H9 (cell line): ENCODE results near the gene ETV6. TPM values are rescaled to one million over a fixed set of nuclear protein-coding genes. Genes with fewer than 3 reads are reported as not detected.

ENCODE experiments used
- DNase-seq: peaks from one replicate; pipeline ENCODE4 v3.0.0-alpha.2; 2017
- H2AFZ ChIP-seq: one replicate; pipeline ENCODE4 v1.6.1; 2013; ENCODE audit warnings: mild to moderate bottlenecking, low read length, control low read depth, moderate library complexity
- H2AK5ac ChIP-seq: 2 replicates; pipeline ENCODE4 v1.6.1; 2013; ENCODE audit warnings: low read length, control low read depth, mixed read lengths; ENCODE audit not compliant: insufficient read length
- H2BK120ac ChIP-seq: one replicate; pipeline ENCODE4 v1.6.1; 2013; ENCODE audit warnings: low read depth, mild to moderate bottlenecking, low read length, control low read depth, inconsistent platforms; ENCODE audit not compliant: poor library complexity, severe bottlenecking
- H2BK12ac ChIP-seq: 2 replicates; pipeline ENCODE4 v1.6.1; 2013; ENCODE audit warnings: low read length, control low read depth, mixed read lengths, low read depth; ENCODE audit not compliant: insufficient read length
- H2BK15ac ChIP-seq: 2 replicates; pipeline ENCODE4 v1.6.1; 2013; ENCODE audit warnings: low read depth, low read length, control low read depth
- H2BK20ac ChIP-seq: one replicate; pipeline ENCODE4 v1.6.1; 2013; ENCODE audit warnings: low read depth, mild to moderate bottlenecking, low read length, control low read depth, inconsistent platforms; ENCODE audit not compliant: poor library complexity, severe bottlenecking
- H2BK5ac ChIP-seq: 2 replicates; pipeline ENCODE4 v1.6.1; 2013; ENCODE audit warnings: low read length, control low read depth, mixed read lengths; ENCODE audit not compliant: insufficient read length
- H3K14ac ChIP-seq: 2 replicates; pipeline ENCODE4 v1.6.1; 2013; ENCODE audit warnings: low read length, control low read depth; ENCODE audit not compliant: insufficient read depth
- H3K18ac ChIP-seq: 2 replicates; pipeline ENCODE4 v1.6.1; 2013; ENCODE audit warnings: low read depth, mild to moderate bottlenecking, mixed read lengths, low read length, control low read depth; ENCODE audit not compliant: insufficient read length
- H3K23ac ChIP-seq: 2 replicates; pipeline ENCODE4 v1.6.1; 2013; ENCODE audit warnings: low read length, control low read depth, mixed read lengths, low read depth; ENCODE audit not compliant: insufficient read length
- H3K23me2 ChIP-seq: 2 replicates; pipeline ENCODE4 v1.6.1; 2013; ENCODE audit warnings: low read depth, mild to moderate bottlenecking, mixed read lengths, low read length, control low read depth; ENCODE audit not compliant: insufficient read length, poor library complexity, severe bottlenecking
- H3K27ac ChIP-seq: 2 replicates; pipeline ENCODE4 v1.5.1; 2013; ENCODE audit warnings: low read length, control low read depth, mixed read lengths, low read depth; ENCODE audit not compliant: insufficient read length
- H3K27me3 ChIP-seq: 2 replicates; pipeline ENCODE4 v1.6.1; 2013; ENCODE audit warnings: low read length, control low read depth, inconsistent platforms; ENCODE audit not compliant: insufficient read depth
- H3K4ac ChIP-seq: 2 replicates; pipeline ENCODE4 v1.6.1; 2013; ENCODE audit warnings: low read depth, mild to moderate bottlenecking, control low read depth, inconsistent platforms, low read length, moderate library complexity
- H3K4me1 ChIP-seq: 2 replicates; pipeline ENCODE4 v1.6.1; 2013; ENCODE audit warnings: low read length, control low read depth, inconsistent platforms; ENCODE audit not compliant: insufficient read depth
- H3K4me2 ChIP-seq: 2 replicates; pipeline ENCODE4 v1.6.1; 2013; ENCODE audit warnings: low read length, control low read depth, mixed read lengths; ENCODE audit not compliant: insufficient read length, insufficient read depth
- H3K56ac ChIP-seq: 2 replicates; pipeline ENCODE4 v1.6.1; 2013; ENCODE audit warnings: low read depth, mild to moderate bottlenecking, mixed read lengths, low read length, control low read depth; ENCODE audit not compliant: insufficient read length
- H3K79me1 ChIP-seq: 2 replicates; pipeline ENCODE4 v1.6.1; 2013; ENCODE audit warnings: low read depth, mild to moderate bottlenecking, moderate library complexity, low read length, control low read depth, inconsistent platforms; ENCODE audit not compliant: insufficient read depth, poor library complexity, severe bottlenecking
- H3K79me2 ChIP-seq: 2 replicates; pipeline ENCODE4 v1.6.1; 2013; ENCODE audit warnings: low read length, control low read depth, inconsistent platforms; ENCODE audit not compliant: insufficient read depth
- H3K9ac ChIP-seq: 2 replicates; pipeline ENCODE4 v1.6.1; 2013; ENCODE audit warnings: low read length, control low read depth, mixed read lengths; ENCODE audit not compliant: insufficient read length; ENCODE audit errors: extremely low read depth
- H3K9me3 ChIP-seq: one replicate; pipeline ENCODE4 v1.6.1; 2013; ENCODE audit warnings: low read depth, low read length, inconsistent platforms; ENCODE audit not compliant: control insufficient read depth
- H3T11ph ChIP-seq: one replicate; pipeline ENCODE4 v1.6.1; 2013; ENCODE audit warnings: mild to moderate bottlenecking, low read length, control low read depth, inconsistent platforms
- H4K20me1 ChIP-seq: one replicate; pipeline ENCODE4 v1.6.1; 2013; ENCODE audit not compliant: control insufficient read depth, insufficient read length, insufficient read depth
- H4K5ac ChIP-seq: 2 replicates; pipeline ENCODE4 v1.6.1; 2013; ENCODE audit warnings: low read depth, mild to moderate bottlenecking, mixed read lengths, low read length, control low read depth; ENCODE audit not compliant: insufficient read length
- H4K8ac ChIP-seq: replicated peaks from 2 replicates; pipeline ENCODE4 v1.6.1; 2013; ENCODE audit warnings: low read length, control low read depth, mixed read lengths, low read depth; ENCODE audit not compliant: insufficient read length
- H4K91ac ChIP-seq: 2 replicates; pipeline ENCODE4 v1.6.1; 2013; ENCODE audit warnings: low read depth, mild to moderate bottlenecking, moderate library complexity, mixed read lengths, low read length, control low read depth; ENCODE audit not compliant: insufficient read length
- H3K27ac Mint-ChIP-seq, 3 experiments: 2 replicates in 2 of 3; 3 replicates in 1 of 3; pipeline ENCODE4 v1.8.0; 2020 to 2021; ENCODE audit warnings: mixed read lengths in 3 of 3, mild to moderate bottlenecking in 1 of 3, moderate library complexity in 1 of 3
- H3K27me3 Mint-ChIP-seq: 2 replicates; pipeline ENCODE4 v1.8.0; 2021; ENCODE audit warnings: low read depth, mild to moderate bottlenecking, moderate library complexity, mixed read lengths
- H3K36me3 Mint-ChIP-seq, 3 experiments: 2 replicates in 2 of 3; 3 replicates in 1 of 3; pipeline ENCODE4 v1.8.0; 2020 to 2021; ENCODE audit warnings: low read depth in 3 of 3, mixed read lengths in 3 of 3; ENCODE audit not compliant: insufficient read depth in 1 of 3
- H3K4me1 Mint-ChIP-seq, 2 experiments: 2 replicates each; pipeline ENCODE4 v1.8.0; 2020; ENCODE audit warnings: mixed read lengths in 2 of 2
- H3K4me3 Mint-ChIP-seq, 2 experiments: 2 replicates in 1 of 2; 3 replicates in 1 of 2; pipeline ENCODE4 v1.8.0; 2020 to 2021; ENCODE audit warnings: mild to moderate bottlenecking in 2 of 2, mixed read lengths in 2 of 2, moderate library complexity in 1 of 2
- H3K9me3 Mint-ChIP-seq, 2 experiments: 2 replicates in 1 of 2; 3 replicates in 1 of 2; pipeline ENCODE4 v1.8.0; 2020; ENCODE audit warnings: mild to moderate bottlenecking in 2 of 2, mixed read lengths in 2 of 2, moderate library complexity in 1 of 2
- WGBS: extraction: QIAGEN DNeasy Blood & Tissue Kit; methylation state at CpG from one replicate; pipeline ENCODE4 v1.1.7; 2013; ENCODE audit warnings: missing lambda C conversion rate, low lambda C conversion rate, mixed read lengths; ENCODE audit not compliant: insufficient read length; ENCODE audit errors: extremely low coverage; 5-methylcytosine and 5-hydroxymethylcytosine counted together
- total RNA-seq: library from RNA; stranded (reverse); gene quantifications from 2 replicates; pipeline ENCODE4 v1.2.1, GENCODE V29; 2021
- TF ChIP-seq, protein P1 (sequence below): fragments of 200-600 bp; sonication (generic); conservative IDR thresholded peaks from 3 replicates; pipeline ENCODE4 v1.8.0; 2021; ENCODE audit warnings: antibody characterized with exemption, mild to moderate bottlenecking

The ETV6 gene
- total RNA-seq, 1 experiment from 2014 or later: 28.7 TPM

DNA sequence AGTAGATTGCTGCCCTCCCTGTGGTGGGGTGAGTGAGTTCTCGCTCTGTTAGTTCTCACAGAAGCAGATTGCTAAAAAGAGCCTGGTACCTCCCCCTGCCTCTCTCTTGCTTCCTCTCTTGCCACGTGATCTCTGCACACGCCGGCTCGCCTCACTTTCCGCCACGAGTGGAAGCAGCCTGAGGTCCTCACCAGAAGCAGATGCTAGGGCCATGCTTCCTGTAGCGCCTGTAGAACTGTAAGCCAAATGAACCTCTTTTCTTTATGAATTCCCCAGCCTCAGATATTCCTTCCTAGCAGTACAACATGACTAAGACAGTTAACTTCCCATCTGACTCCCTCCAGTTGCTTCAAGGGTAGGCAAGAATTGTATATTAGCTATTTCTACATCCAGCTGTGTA lies 76.2 kb downstream of the ETV6 start:
- Mint-ChIP-seq H3K36me3 (no peaks in the 10 kb centered on the region; a peak in 1 of 7 replicates), H3K4me1 (peaks cover 29 to 36% of the 10 kb centered on the region in 2 experiments), H3K27me3 (no peaks in the 10 kb centered on the region), H3K27ac (no peak overlapping the region; a peak in 1 of 7 replicates), H3K9me3 (no peaks in the 10 kb centered on the region), H3K4me3 (no peak overlapping the region)
- no peaks in the 10 kb centered on the region for H3K23me2 ChIP-seq
- no peak overlapping the region for H2BK120ac ChIP-seq
- DNase-seq: no peak
- no peak overlapping the region for H3K23ac ChIP-seq
- no peak overlapping the region for H4K91ac ChIP-seq
- no peak overlapping the region for H2BK12ac ChIP-seq
- H3K4me1 ChIP-seq: peaks cover 3% of the 10 kb centered on the region; the same call in 1 of the 2 replicates
- H3K27ac ChIP-seq: no peak overlapping the region
- H3K56ac ChIP-seq: no peak overlapping the region
- H3K9ac ChIP-seq: no peak overlapping the region
- H3K79me2 ChIP-seq: no peaks in the 10 kb centered on the region
- no peaks in the 10 kb centered on the region for H4K20me1 ChIP-seq
- TF ChIP-seq, protein P1, sequence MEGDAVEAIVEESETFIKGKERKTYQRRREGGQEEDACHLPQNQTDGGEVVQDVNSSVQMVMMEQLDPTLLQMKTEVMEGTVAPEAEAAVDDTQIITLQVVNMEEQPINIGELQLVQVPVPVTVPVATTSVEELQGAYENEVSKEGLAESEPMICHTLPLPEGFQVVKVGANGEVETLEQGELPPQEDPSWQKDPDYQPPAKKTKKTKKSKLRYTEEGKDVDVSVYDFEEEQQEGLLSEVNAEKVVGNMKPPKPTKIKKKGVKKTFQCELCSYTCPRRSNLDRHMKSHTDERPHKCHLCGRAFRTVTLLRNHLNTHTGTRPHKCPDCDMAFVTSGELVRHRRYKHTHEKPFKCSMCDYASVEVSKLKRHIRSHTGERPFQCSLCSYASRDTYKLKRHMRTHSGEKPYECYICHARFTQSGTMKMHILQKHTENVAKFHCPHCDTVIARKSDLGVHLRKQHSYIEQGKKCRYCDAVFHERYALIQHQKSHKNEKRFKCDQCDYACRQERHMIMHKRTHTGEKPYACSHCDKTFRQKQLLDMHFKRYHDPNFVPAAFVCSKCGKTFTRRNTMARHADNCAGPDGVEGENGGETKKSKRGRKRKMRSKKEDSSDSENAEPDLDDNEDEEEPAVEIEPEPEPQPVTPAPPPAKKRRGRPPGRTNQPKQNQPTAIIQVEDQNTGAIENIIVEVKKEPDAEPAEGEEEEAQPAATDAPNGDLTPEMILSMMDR: no peak
- WGBS: no CpG with 5 or more reads among the region's 8 CpGs
- H3K27me3 ChIP-seq: no peaks in the 10 kb centered on the region
- H3K4ac ChIP-seq: no peak overlapping the region
- no peak overlapping the region for H4K8ac ChIP-seq
- H2AFZ ChIP-seq: no peak overlapping the region
- no peak overlapping the region for H3K18ac ChIP-seq
- H3T11ph ChIP-seq: no peak overlapping the region
- H4K5ac ChIP-seq: no peak overlapping the region
- H3K4me2 ChIP-seq: no peak overlapping the region
- no peaks in the 10 kb centered on the region for H3K9me3 ChIP-seq
- no peak overlapping the region for H3K14ac ChIP-seq
- H2AK5ac ChIP-seq: no peak overlapping the region
- no peak overlapping the region for H2BK5ac ChIP-seq
- H2BK15ac ChIP-seq: no peak overlapping the region
- no peak overlapping the region for H2BK20ac ChIP-seq
- no peaks in the 10 kb centered on the region for H3K79me1 ChIP-seq
